MCF 10A (cell line): ENCODE data around the gene C1GALT1C1. TPM values are rescaled to one million over a fixed set of nuclear protein-coding genes. Genes with fewer than 3 reads are reported as not detected.
"Not testable (repeated sequence)": the region's sequence is repeated elsewhere in the genome, so short reads cannot be mapped to it uniquely, and the experiment has no call there.

Experiments used
- BruUV-seq: library from RNA; stranded (reverse); fragments of 400-500 nt; replicated peaks from 2 replicates; lab custom pipeline; 2021; lab: Mats Ljungman, UMichigan
- CTCF ChIA-PET: fragments of 300-600 bp; sonication (Branson Sonifier 250); formaldehyde crosslinking; extraction: SDS; loops from one replicate; lab custom pipeline; 2021; ENCODE audit warnings: antibody characterized with exemption, inconsistent platforms; lab: Yijun Ruan, JAX
- POLR2A ChIA-PET: fragments of 300-600, 350-650 bp; sonication (Branson Sonifier 250); formaldehyde crosslinking; extraction: SDS; loops from one replicate; lab custom pipeline; 2020; ENCODE audit warnings: antibody characterized with exemption, inconsistent platforms; lab: Yijun Ruan, JAX
- DNase-seq: peaks from one replicate; pipeline ENCODE4 v3.0.0-alpha.2; 2018; ENCODE audit not compliant: unreplicated experiment
- H3K27ac Mint-ChIP-seq: one replicate; pipeline ENCODE4 v1.8.0; 2022; ENCODE audit warnings: mild to moderate bottlenecking, low read depth, mixed read lengths; ENCODE audit not compliant: unreplicated experiment
- H3K27me3 Mint-ChIP-seq: one replicate; pipeline ENCODE4 v1.8.0; 2022; ENCODE audit warnings: mixed read lengths; ENCODE audit not compliant: insufficient read depth, unreplicated experiment
- H3K36me3 Mint-ChIP-seq: one replicate; pipeline ENCODE4 v1.8.0; 2022; ENCODE audit warnings: mild to moderate bottlenecking, moderate library complexity, mixed read lengths; ENCODE audit not compliant: insufficient read depth, unreplicated experiment
- H3K4me1 Mint-ChIP-seq: one replicate; pipeline ENCODE4 v1.8.0; 2022; ENCODE audit warnings: mixed read lengths; ENCODE audit not compliant: insufficient read depth, unreplicated experiment
- H3K4me3 Mint-ChIP-seq: one replicate; pipeline ENCODE4 v1.8.0; 2022; ENCODE audit warnings: mild to moderate bottlenecking, moderate library complexity, mixed read lengths; ENCODE audit not compliant: unreplicated experiment
- H3K9me3 Mint-ChIP-seq: one replicate; pipeline ENCODE4 v1.8.0; 2022; ENCODE audit warnings: mixed read lengths; ENCODE audit not compliant: unreplicated experiment
- CTCF ChIP-seq: fragments of 200-600 bp; IDR thresholded peaks from one replicate; pipeline ENCODE4 v1.8.0; 2022; ENCODE audit warnings: antibody characterized with exemption, mild to moderate bottlenecking; ENCODE audit not compliant: unreplicated experiment
- intact Hi-C: fragments of 100-400 bp; cut with micrococcal nuclease; formaldehyde crosslinking; loops from 2 replicates; pipeline ENCODE4 v1.14.1; 2022
- total RNA-seq: library from RNA; stranded (reverse); gene quantifications from 2 replicates; pipeline ENCODE4 v1.2.3, GENCODE V29; 2022

The C1GALT1C1 gene
- total RNA-seq, 1 experiment from 2014 or later: 6.3 TPM

- DNase-seq: peak; percentile 94
- ChIA-PET POLR2A (interaction anchor here (0.8 to 1.0 kb wide), 2 partner anchors 68 to 118 kb away, joined by 3 to 6 read pairs; partner anchors contain the start of gene MCTS1), CTCF (interaction anchor here (1.0 to 2.6 kb wide), 2 partner anchors 8 to 24 kb away, joined by 4 to 14 read pairs; no protein-coding TSS in a partner anchor)
- intact Hi-C loops: no loop called here
- BruUV-seq: no TSS peak
- H3K4me3 Mint-ChIP-seq: no peak overlapping the region
- peak overlapping the region; percentile 7 for H3K27ac Mint-ChIP-seq
- TF ChIP-seq CTCF: no peak
- no peaks in the 10 kb centered on the region for H3K36me3 Mint-ChIP-seq
- no peaks in the 10 kb centered on the region for H3K27me3 Mint-ChIP-seq
- peaks cover 8% of the 10 kb centered on the region for H3K4me1 Mint-ChIP-seq
- H3K9me3 Mint-ChIP-seq: peaks cover 6% of the 10 kb centered on the region
These were observed 42.5 kb upstream of the C1GALT1C1 start for GRCh38 chrX:120672389-120672788.

GRCh38 chrX:120671963-120672362 is 42.1 kb upstream of the C1GALT1C1 start:
- no peak for TF ChIP-seq CTCF
- intact Hi-C loops: no loop called here
- no peak overlapping the region for H3K4me3 Mint-ChIP-seq
- CTCF ChIA-PET: interaction anchor here (1.0 to 2.6 kb wide), 2 partner anchors 8 to 24 kb away, joined by 4 to 14 read pairs; no protein-coding TSS in a partner anchor
- no TSS peak for BruUV-seq
- peak overlapping the region; percentile 7 for H3K27ac Mint-ChIP-seq
- H3K4me1 Mint-ChIP-seq: peaks cover 8% of the 10 kb centered on the region
- no peaks in the 10 kb centered on the region for H3K36me3 Mint-ChIP-seq
- DNase-seq: no peak
- no peaks in the 10 kb centered on the region for H3K27me3 Mint-ChIP-seq
- POLR2A ChIA-PET: interaction anchor here (0.8 to 1.0 kb wide), 2 partner anchors 68 to 118 kb away, joined by 3 to 6 read pairs; partner anchors contain the start of gene MCTS1
- peaks cover 6% of the 10 kb centered on the region for H3K9me3 Mint-ChIP-seq

GRCh38 chrX:120668357-120668756 is 38.5 kb upstream of the C1GALT1C1 start:
- Mint-ChIP-seq H3K27ac (no peak overlapping the region), H3K27me3 (no peaks in the 10 kb centered on the region), H3K36me3 (no peaks in the 10 kb centered on the region), H3K9me3 (peaks cover 4% of the 10 kb centered on the region), H3K4me1 (peaks cover 13% of the 10 kb centered on the region), H3K4me3 (no peak overlapping the region)
- DNase-seq: no peak
- ChIA-PET CTCF (interaction anchor here (1.0 to 1.4 kb wide), 2 partner anchors 12 to 102 kb away, joined by 3 read pairs; no protein-coding TSS in a partner anchor), POLR2A (no interaction called here)
- BruUV-seq: no TSS peak
- TF ChIP-seq CTCF: no peak
- intact Hi-C loops: no loop called here

- intact Hi-C loops: loop anchor here (1.0 to 5.0 kb wide), 3 partner anchors 108 to 166 kb away; no protein-coding TSS in a partner anchor
- not testable (repeated sequence) for BruUV-seq, H3K36me3 Mint-ChIP-seq, H3K27me3 Mint-ChIP-seq, DNase-seq, H3K4me1 Mint-ChIP-seq, H3K4me3 Mint-ChIP-seq, H3K9me3 Mint-ChIP-seq
- ChIA-PET CTCF (interaction anchor here (0.6 to 3.1 kb wide), 11 partner anchors 8 to 202 kb away, joined by 3 to 17 read pairs (median 4); no protein-coding TSS in a partner anchor), POLR2A (interaction anchor here (0.9 kb wide), 1 partner anchor 142 kb away, joined by 3 read pairs; no protein-coding TSS in a partner anchor)
- H3K27ac Mint-ChIP-seq: peak overlapping the region; percentile 47
These were observed 34.7 kb upstream of the C1GALT1C1 start for GRCh38 chrX:120664535-120664934.
